ENCODE measurements around the gene TAB2.
A peak's percentile ranks its signal among the peaks of the same experiment; 100 is the strongest.

The TAB2 gene

GRCh38 chr6:149332602-149333265 lies 15.2 kb downstream of the TAB2 start:
- Histone ChIP-seq H3K27ac (ENCODE audit: extremely low read depth, low read depth, low read length) (no peak overlapping the region), H3K9me3 (ENCODE audit: control insufficient read depth, insufficient read depth, low read depth, low read length) (no peaks in the 10 kb centered on the region), H3K4me1 (ENCODE audit: control insufficient read depth, insufficient read depth, low read length) (peaks cover 40% of the 10 kb centered on the region), H3K36me3 (ENCODE audit: control insufficient read depth in 2 of 2, insufficient read depth in 1 of 2, low read length in 2 of 2) (no peaks in the 10 kb centered on the region), H3K4me3 (ENCODE audit: low read depth, low read length) (no peak overlapping the region)
- peak; percentile 90 for TF ChIP-seq ZBTB6 (tag by site-specific recombination; IDR thresholded peaks at IDR 0.05)
- no peak for TF ChIP-seq ZNF521 (tag by site-specific recombination; IDR thresholded peaks at IDR 0.05)
- peak; percentile 45 for TF ChIP-seq FEZF1 (tag by site-specific recombination; IDR thresholded peaks at IDR 0.05)
- TF ChIP-seq IKZF3 (tag by site-specific recombination; IDR thresholded peaks at IDR 0.05): 0 out of 2 replicates have a peak, but pooled peaks have one; percentile 24
- TF ChIP-seq, protein P1, sequence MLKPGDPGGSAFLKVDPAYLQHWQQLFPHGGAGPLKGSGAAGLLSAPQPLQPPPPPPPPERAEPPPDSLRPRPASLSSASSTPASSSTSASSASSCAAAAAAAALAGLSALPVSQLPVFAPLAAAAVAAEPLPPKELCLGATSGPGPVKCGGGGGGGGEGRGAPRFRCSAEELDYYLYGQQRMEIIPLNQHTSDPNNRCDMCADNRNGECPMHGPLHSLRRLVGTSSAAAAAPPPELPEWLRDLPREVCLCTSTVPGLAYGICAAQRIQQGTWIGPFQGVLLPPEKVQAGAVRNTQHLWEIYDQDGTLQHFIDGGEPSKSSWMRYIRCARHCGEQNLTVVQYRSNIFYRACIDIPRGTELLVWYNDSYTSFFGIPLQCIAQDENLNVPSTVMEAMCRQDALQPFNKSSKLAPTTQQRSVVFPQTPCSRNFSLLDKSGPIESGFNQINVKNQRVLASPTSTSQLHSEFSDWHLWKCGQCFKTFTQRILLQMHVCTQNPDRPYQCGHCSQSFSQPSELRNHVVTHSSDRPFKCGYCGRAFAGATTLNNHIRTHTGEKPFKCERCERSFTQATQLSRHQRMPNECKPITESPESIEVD (tag by site-specific recombination; IDR thresholded peaks at IDR 0.05): peak; percentile 76
- TF ChIP-seq, protein P2, sequence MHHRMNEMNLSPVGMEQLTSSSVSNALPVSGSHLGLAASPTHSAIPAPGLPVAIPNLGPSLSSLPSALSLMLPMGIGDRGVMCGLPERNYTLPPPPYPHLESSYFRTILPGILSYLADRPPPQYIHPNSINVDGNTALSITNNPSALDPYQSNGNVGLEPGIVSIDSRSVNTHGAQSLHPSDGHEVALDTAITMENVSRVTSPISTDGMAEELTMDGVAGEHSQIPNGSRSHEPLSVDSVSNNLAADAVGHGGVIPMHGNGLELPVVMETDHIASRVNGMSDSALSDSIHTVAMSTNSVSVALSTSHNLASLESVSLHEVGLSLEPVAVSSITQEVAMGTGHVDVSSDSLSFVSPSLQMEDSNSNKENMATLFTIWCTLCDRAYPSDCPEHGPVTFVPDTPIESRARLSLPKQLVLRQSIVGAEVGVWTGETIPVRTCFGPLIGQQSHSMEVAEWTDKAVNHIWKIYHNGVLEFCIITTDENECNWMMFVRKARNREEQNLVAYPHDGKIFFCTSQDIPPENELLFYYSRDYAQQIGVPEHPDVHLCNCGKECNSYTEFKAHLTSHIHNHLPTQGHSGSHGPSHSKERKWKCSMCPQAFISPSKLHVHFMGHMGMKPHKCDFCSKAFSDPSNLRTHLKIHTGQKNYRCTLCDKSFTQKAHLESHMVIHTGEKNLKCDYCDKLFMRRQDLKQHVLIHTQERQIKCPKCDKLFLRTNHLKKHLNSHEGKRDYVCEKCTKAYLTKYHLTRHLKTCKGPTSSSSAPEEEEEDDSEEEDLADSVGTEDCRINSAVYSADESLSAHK (tag by site-specific recombination; IDR thresholded peaks at IDR 0.05): peak; percentile 46; the same call in 1 of the 2 replicates
- TF ChIP-seq ZNF610 (tag by site-specific recombination; IDR thresholded peaks at IDR 0.05; ENCODE audit: borderline replicate concordance): no peak
- CTCF ChIA-PET: interaction anchor here (0.7 to 1.7 kb wide), 6 partner anchors 7 to 184 kb away, joined by 3 to 7 read pairs (median 4); no protein-coding TSS in a partner anchor
- POLR2A ChIA-PET: interaction anchor here (1.4 kb wide), 1 partner anchor 15 kb away, joined by 4 read pairs; the partner anchor contains the start of gene TAB2

DNA sequence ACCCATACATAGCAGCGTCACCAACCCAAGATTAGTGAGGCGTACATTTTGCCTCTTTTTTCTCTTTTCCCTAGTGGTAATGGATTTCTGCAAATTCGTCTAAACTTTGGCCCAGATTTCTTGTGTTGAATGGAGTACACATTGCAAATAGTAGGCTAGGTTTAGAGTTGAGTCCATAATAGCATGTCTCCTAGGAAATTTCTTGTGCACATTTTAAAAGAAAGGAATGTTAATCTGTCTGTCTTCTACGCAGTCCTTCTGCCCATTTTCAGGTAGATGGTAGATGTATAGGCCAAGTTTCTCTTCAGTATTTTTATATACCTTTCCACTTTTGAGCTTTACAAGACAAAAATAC lies 15.7 kb downstream of the TAB2 start:
- Histone ChIP-seq H3K27ac (ENCODE audit: extremely low read depth, low read depth, low read length) (no peak overlapping the region), H3K36me3 (ENCODE audit: control insufficient read depth in 2 of 2, insufficient read depth in 1 of 2, low read length in 2 of 2) (no peaks in the 10 kb centered on the region), H3K4me3 (ENCODE audit: low read depth, low read length) (no peak overlapping the region), H3K9me3 (ENCODE audit: control insufficient read depth, insufficient read depth, low read depth, low read length) (no peaks in the 10 kb centered on the region), H3K4me1 (ENCODE audit: control insufficient read depth, insufficient read depth, low read length) (peaks cover 40% of the 10 kb centered on the region)
- ChIA-PET POLR2A (interaction anchor here (0.6 kb wide), 1 partner anchor 16 kb away, joined by 3 read pairs; the partner anchor contains the start of gene TAB2), CTCF (interaction anchor here (0.5 to 1.7 kb wide), 7 partner anchors 8 to 184 kb away, joined by 3 to 9 read pairs (median 4); no protein-coding TSS in a partner anchor)
- TF ChIP-seq SCRT1 (tag by site-specific recombination; IDR thresholded peaks at IDR 0.05; ENCODE audit: borderline replicate concordance): no peak
- no peak for TF ChIP-seq ZNF248 (tag by site-specific recombination; IDR thresholded peaks at IDR 0.05)
- no peak for TF ChIP-seq ZNF140 (tag by site-specific recombination; IDR thresholded peaks at IDR 0.05)
- no peak for TF ChIP-seq ZBTB1 (tag by site-specific recombination; IDR thresholded peaks at IDR 0.05)
- no peak for TF ChIP-seq ZNF747 (tag by site-specific recombination; IDR thresholded peaks at IDR 0.05)
- TF ChIP-seq ZNF2 (tag by site-specific recombination; IDR thresholded peaks at IDR 0.05): no peak
- TF ChIP-seq ZNF501 (tag by site-specific recombination; IDR thresholded peaks at IDR 0.05): no peak
- no peak for TF ChIP-seq GLIS1 (tag by site-specific recombination; IDR thresholded peaks at IDR 0.05)
- TF ChIP-seq ZBTB48 (tag by site-specific recombination; IDR thresholded peaks at IDR 0.05): no peak
- TF ChIP-seq GLI4 (tag by site-specific recombination; IDR thresholded peaks at IDR 0.05): no peak
- TF ChIP-seq ZNF416 (tag by site-specific recombination; IDR thresholded peaks at IDR 0.05): no peak
- no peak for TF ChIP-seq ZNF266 (tag by site-specific recombination; IDR thresholded peaks at IDR 0.05; ENCODE audit: low read depth)
